GM19351 (cell line): Measurements from ENCODE around the gene ZSCAN10.
"Not testable (repeated sequence)": the region's sequence is repeated elsewhere in the genome, so short reads cannot be mapped to it uniquely, and the experiment has no call there.

Experiments used
- ATAC-seq: cut with Tn5 transposase; IDR thresholded peaks from one replicate; pipeline ENCODE4 v1.9.1; 2021; ENCODE audit warnings: mild to moderate bottlenecking, moderate library complexity; ENCODE audit not compliant: unreplicated experiment

Gene ZSCAN10

GRCh38 chr16:3086596-3087242 lies 12.4 kb downstream of the ZSCAN10 start:
- no peak for ATAC-seq

DNA sequence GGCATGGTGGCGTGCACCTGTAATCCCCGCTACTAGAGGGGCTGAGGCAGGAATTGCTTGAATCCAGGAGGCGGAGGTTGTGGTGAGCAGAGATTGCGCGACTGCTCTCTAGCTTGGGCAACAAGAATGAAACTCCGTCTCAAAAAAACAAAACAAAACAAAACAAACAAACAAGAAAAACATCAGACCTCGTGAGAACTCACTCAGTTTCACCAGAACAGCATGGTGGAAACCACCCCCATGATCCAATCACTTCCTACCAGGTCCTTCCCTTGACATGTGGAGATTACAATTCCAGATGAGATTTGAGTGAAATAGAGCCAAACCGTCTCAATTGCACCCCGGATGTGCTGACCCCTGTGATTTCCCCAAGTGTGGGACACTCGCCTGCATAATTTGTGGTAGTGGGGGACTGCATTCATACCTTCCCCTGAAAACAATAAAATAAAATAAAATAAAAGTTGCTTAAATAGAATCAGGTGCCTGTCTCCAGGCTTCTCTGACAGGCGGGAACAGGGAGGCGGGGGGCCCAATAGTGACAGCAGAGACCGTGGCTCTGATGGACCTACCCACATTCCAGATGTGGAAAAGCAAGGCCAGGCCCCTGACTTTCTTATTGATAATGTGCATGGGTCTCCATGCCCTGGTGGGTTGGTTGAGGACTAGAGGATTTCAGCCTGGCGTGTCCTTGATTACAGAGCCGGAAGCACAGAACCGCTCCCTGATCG lies 13.1 kb downstream of the ZSCAN10 start:
- no peak for ATAC-seq

DNA sequence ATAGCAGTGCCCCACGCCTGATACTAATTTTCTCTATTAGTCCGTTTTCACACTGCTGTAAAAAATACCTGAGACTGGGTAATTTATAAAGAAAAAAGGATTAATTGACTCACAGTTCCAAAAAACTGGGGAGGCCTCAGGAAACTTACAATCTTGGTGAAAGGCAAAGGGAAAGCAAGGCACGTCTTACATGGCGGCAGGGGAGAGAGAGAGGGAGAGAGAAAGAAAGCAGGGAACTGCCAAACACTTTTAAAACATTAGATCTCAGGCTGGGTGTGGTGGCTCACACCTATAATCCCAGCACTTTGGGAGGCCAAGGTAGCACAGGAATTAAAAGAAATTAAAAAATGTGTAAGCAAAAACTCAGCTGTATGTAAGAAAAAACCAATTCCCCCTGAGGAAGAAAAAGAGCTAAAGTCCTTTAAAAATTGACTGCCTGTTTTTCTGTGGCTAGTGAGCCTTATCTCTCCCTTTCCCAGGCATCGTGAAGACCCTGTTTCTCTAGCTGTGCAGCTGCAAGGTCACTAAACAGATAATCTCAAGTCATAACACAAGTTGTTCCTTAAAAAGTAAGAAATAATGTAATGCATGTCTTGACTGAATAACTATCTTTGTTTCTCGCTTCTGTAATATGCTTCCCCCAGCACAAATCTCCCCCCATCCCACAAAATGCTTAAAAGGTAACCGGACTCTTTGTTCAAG lies 14.0 kb downstream of the ZSCAN10 start:
- ATAC-seq = no peak

- ATAC-seq = no peak
These were observed 14.6 kb downstream of the ZSCAN10 start for GRCh38 chr16:3084491-3084890.

GRCh38 chr16:3083408-3083807 lies 15.7 kb downstream of the ZSCAN10 start:
- ATAC-seq = not testable (repeated sequence)

GRCh38 chr16:3081957-3082356 lies 17.1 kb downstream of the ZSCAN10 start:
- ATAC-seq = not testable (repeated sequence)

DNA sequence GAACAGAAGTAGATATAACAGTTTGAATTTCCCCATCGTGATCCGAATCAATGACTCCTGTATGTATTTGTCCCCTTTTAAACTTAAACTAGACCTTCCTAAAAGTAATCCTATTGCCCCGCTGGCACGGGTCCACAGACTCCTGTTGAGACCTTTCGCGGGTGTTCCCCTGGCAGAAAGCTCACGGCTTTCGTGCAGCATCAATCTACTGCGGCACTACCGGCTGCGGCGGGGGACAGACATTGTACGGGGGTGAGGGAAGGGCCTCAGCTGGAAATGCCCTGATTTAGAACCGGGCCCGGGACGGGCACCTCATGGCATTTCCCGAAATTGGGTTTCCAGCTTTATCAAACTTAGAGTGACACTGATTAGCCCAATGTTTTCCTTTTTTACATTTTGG lies 19.1 kb downstream of the ZSCAN10 start:
- ATAC-seq = no peak

GRCh38 chr16:3076577-3076976 lies 22.5 kb downstream of the ZSCAN10 start:
- no peak for ATAC-seq

GRCh38 chr16:3075946-3076345 lies 23.1 kb downstream of the ZSCAN10 start:
- ATAC-seq = not testable (repeated sequence)

DNA sequence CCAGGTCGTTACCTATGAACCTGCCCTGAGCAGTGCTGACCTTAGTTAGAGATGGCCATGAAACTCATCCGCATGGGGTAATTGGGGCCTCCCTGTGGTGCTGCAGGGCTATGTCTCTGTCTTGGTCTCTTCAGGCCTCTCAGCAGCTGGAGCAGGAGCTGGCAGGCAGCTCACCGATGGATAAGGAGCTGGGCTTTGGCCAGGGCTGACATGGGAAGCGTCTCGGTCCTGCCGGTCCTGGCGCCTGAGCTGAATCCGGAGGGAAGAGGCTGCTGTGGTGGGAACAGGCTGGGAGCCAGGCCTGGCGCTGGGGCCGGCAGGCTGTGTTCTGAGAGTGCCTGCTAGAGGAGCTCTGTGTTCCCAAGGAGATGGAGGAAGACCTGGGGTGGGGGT lies 23.6 kb downstream of the ZSCAN10 start:
- ATAC-seq = no peak

DNA sequence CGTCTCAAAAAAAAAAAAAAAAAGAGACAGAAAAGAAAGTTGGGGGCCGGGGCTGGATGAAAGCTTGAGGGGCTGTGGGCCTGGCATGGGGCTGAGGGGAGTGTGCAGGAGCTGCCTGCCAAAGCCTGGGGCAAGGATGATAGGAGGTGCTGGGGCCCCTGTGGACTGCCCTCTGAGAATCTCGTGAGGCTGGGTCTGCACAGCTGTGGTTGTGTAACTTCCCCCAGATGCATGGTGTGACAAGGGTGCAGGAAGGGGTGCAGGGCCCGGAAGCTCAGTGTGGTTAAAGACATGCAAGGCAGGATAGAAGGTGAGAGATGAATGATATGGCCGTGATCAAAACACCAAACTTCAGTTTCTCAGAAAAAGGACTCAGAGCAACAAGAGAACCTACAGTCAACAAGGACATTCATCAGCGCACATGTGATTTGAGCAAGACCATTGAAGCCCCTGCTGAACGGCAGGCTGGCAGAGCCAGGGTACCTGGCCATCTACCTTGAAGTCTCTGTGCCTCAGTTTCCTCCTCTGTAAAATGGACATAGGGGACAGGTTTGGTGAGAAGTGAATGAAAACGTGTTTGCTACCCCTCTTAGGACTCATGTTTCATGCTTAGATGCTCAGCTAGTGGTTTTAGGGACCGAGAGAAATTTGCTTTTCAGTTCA lies 24.1 kb downstream of the ZSCAN10 start:
- ATAC-seq = peak; percentile 87

- no peak for ATAC-seq
These were observed 25.6 kb downstream of the ZSCAN10 start for GRCh38 chr16:3073448-3073847.

- ATAC-seq = not testable (repeated sequence)
These were observed 26.4 kb downstream of the ZSCAN10 start for GRCh38 chr16:3072576-3073263.

GRCh38 chr16:3072148-3072547 lies 26.9 kb downstream of the ZSCAN10 start:
- ATAC-seq = not testable (repeated sequence)

DNA sequence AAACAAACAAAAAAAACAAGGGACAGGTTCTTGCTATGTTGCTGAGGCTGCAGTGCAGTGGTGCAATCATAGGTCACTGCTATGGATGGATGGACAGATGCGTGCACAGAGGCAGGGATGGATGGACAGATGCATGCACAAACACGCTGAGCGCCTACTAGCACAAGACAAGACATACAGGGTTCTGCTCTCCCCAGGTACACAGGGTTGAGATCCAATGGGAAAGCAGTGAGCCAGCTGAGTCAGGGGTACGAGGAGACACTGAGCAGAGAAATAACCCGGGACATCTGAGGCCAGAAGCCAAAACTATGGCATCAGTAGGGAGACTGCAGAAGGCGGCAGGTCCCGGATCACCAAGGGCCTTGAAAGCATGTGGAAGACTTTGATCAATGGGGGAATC lies 27.4 kb downstream of the ZSCAN10 start:
- no peak for ATAC-seq

- no peak for ATAC-seq
These were observed 28.4 kb downstream of the ZSCAN10 start for GRCh38 chr16:3070608-3071111.

DNA sequence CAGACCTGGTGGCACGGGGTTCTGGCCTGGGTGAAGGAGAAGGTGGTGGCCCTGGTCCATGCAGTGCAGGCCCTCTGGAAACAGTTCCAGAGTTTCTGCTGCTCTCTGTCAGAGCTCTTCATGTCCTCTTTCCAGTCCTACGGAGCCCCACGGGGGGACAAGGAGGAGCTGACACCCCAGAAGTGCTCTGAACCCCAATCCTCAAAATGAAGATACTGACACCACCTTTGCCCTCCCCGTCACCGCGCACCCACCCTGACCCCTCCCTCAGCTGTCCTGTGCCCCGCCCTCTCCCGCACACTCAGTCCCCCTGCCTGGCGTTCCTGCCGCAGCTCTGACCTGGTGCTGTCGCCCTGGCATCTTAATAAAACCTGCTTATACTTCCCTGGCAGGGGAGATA lies 29.9 kb downstream of the ZSCAN10 start:
- not testable (repeated sequence) for ATAC-seq

DNA sequence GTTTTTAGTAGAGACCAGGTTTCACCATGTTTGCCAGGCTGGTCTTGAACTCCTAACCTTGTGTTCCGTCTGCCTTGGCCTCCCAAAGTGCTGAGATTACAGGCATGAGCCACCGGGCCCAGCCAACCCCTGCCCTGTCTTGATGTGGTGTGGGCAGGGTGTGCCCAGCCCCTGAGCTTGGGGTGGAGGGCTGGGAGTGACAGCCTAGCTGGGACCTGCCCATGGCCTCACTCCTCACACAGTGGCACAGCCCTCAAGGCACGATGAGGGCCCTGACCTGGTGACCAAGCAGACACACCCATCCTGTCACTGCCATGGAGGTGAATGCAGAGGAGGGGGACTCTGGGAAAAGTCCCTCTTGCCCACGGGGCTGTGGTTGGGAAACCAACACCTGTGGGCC lies 30.6 kb downstream of the ZSCAN10 start:
- no peak for ATAC-seq

DNA sequence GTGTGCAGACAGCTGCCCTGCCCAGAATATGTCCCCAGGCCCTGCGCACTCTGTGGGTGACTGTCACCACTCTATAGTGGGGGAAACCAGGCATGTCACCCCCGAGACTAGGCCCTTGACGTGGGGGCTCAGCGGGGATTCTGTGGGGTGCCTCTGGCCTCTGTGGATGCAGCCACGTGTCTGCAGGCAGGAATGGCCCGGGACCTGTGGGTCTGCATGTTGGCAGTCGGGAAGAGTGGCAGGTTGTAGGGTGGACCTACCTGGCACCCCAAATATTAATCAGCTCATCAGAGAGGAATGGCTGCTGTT lies 32.7 kb downstream of the ZSCAN10 start:
- no peak for ATAC-seq

DNA sequence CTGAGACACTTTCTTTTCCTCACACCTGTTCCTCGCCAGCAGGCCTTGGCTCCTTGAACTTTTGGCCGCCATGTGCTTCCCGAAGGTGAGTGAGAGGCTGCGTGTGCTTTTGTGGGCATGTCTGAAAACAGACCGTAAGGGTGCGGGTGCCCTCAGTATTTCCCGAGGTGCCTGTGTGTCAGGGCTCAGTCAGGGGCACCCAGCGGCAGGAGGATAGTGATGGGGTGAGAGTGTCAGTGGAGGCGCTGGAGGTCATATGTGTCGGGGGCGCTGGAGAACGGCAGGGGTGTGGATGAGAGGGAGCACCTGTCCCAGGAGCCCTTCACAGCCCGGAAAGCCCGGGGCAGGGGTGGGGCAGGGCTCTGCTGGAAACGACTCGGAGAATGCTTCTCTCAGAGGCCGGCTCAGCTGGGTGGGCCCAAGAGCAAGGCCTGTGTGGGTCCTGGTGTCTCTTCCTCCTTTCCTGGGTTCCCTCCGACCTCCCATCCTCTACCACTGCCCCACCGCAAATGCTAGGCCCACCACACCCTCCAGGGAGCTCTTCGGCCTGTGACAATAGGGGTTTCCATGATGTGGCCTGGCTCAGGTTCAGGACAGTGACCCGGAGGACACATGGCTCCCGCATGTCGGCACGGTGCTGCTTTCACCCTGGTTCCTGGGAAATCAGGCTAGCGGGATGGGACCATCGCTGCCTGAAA lies 33.2 kb downstream of the ZSCAN10 start:
- no peak for ATAC-seq
